KOPT-K1 (cell line): ENCODE data around the gene SUOX.

Experiments used
- H3K27ac ChIP-seq: fragments of 200-600 bp; sonication (generic); 2 replicates; pipeline ENCODE4 v1.5.1; 2016; ENCODE audit warnings: antibody characterized with exemption, mild to moderate bottlenecking, low read depth, low read length; ENCODE audit not compliant: poor library complexity, severe bottlenecking
- H3K36me3 ChIP-seq: fragments of 200-600 bp; sonication (generic); 2 replicates; pipeline ENCODE4 v1.5.1; 2017; ENCODE audit warnings: antibody characterized with exemption, mild to moderate bottlenecking, low read length, moderate library complexity; ENCODE audit not compliant: insufficient read depth
- H3K9me3 ChIP-seq: fragments of 200-600 bp; sonication (generic); 2 replicates; pipeline ENCODE4 v1.5.1; 2017; ENCODE audit warnings: antibody characterized with exemption, low read length, mild to moderate bottlenecking; ENCODE audit not compliant: insufficient read depth, poor library complexity, severe bottlenecking

Gene SUOX

GRCh38 chr12:55996715-55997534 is at the start of gene SUOX:
SUOX (plus strand) TSS chr12:55997276; CDS start chr12:56002222, 4,946 bp downstream.
- Histone ChIP-seq H3K27ac (no peak within 1 kb of the TSS), H3K36me3 (peaks cover 37% of the 10 kb centered on the region), H3K9me3 (no peaks in the 10 kb centered on the region)

GRCh38 chr12:55955344-55955743 is 41.7 kb upstream of the SUOX start:
- peaks cover 60% of the 10 kb centered on the region for H3K36me3 ChIP-seq
- H3K27ac ChIP-seq = no peak overlapping the region
- no peaks in the 10 kb centered on the region for H3K9me3 ChIP-seq

DNA sequence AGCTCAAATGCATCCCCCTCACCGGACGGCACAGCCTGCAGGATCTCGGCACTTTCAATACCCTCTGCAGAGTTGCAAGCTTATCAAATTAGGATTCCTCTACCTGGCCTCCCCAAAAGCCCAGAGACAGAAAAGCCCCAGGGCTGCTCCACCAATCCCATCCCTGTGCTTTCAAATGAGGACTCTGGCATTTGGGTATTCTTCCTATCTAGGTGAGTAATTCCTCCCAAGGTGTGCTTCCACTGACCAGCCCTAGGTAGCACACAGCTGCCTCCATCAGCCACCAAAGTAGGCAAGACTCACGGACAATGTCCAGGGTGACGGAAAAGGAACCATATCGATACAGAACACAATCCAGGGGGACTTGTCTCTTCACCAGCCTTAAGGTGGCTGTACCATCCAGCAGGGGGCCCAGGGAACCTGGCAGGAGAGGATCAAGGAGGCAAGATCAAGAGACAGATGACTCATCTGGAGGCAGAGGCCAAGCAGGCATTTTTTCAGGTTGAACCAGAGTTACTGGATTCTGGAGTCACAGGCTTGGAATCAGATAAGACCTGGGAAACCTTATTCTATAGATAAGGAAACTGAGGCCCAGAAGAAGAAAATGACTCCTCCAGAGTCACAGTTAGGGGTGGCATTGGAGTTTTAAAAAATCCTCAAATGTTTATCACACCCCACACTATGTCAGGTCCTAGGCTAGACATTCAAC is 41.1 kb upstream of the SUOX start:
- H3K27ac ChIP-seq = no peak overlapping the region
- H3K9me3 ChIP-seq = no peaks in the 10 kb centered on the region
- H3K36me3 ChIP-seq = peaks cover 54% of the 10 kb centered on the region

DNA sequence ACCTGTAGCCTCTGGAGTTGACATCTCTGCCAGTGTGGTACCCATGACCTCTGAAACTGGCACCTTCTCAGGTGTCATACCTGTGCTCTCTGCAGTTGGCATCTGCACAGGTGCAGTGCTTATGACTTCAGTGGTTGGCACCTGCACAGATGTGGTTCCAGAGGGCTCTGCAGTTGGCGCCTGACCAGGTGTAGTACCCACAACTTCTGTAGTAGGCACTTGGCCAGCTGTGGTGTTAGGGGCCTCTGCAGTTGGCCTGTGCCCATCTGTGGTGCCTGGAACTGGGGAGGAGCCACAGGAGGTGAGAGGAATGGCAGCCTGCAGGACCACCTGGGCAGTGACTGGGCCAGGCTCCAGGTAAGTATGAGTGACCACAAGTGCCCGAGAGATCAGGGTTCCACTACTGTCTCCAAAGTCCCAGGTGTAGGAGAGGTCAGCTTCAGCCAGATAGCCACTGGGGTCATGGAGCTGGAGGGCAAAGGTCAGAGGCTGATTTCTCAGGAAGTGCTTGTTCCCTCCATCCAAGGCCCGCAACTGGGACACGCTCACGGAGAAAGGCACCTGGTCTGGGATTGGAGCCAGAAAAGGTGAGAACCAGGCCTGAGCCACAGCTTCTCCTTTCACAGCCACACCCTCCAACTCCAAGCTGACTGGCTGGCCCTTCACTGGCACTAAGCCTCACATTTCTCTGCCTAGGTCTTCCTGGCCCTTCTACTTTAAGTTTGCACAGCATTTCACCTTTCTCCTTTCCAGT is 39.8 kb upstream of the SUOX start:
- Histone ChIP-seq H3K36me3 (peaks cover 41% of the 10 kb centered on the region), H3K27ac (no peak overlapping the region), H3K9me3 (no peaks in the 10 kb centered on the region)

DNA sequence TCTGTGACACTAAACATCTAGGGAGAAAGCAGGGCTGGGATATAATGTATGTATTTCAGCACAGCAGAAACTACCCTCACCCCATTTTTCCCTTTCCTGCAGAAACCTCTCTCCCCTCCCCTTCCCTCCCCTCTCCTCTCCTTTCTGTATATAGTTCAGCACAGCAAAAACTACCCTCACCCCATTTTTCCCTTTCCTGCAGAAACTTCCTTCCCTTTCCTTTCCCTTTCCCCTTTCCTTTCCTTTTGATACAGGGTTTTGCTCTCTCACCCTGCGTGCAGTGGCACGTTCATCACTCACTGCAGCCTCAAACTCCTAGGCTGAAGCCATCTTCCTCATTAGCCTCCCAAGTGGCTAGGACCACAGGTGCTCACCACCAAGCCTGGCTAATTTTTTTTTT is 33.3 kb upstream of the SUOX start:
- Histone ChIP-seq H3K27ac (no peak overlapping the region), H3K9me3 (no peaks in the 10 kb centered on the region), H3K36me3 (peaks cover 12% of the 10 kb centered on the region)

DNA sequence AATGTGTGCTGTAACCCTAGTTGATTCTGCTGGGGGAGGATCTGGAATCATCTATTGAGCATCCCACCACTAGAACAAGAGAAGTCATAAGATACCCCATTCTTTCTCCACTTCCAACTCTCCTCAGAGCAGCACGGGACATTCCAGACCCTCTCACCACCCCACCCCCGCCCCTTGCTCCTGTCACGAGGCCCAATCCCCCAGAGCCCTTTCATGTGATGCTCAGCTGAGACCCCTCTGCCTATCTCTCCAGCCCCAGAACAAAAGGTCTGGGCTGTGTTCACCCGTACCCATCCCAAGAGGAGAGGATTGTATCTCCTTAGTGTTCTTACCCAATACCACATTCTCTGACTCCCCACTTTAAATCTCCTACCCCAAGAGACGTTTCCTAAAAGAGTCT is 31.8 kb upstream of the SUOX start:
- Histone ChIP-seq H3K27ac (no peak overlapping the region), H3K9me3 (no peaks in the 10 kb centered on the region), H3K36me3 (peaks cover 26% of the 10 kb centered on the region)

DNA sequence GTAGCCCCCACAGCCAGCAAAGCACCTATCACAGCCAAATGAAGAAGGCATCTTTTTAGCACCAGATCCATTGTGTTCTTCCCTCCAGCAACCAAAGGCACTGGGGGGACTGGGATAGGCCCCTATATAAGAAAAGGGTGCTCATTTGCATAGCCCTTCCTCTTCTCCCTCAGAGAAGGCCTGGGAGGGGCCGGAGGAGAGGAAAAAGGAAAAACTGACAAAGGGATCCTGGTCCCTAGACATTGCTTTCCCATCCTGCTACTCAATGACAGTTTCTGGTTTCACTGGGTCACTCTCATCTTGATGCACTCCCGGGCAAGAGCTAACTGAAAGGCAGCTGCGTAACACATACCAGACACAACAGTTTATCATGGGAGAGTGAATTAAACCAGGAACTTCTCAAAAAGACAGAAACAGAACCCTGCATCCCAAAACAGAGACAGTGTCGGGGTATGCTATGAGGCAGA is 31.1 kb upstream of the SUOX start, which contains the start of gene PMEL:
Gene PMEL, minus strand, starts transcription at position 102 of the 467 bp plus-strand sequence. Its CDS starts 31 bp downstream, at position 71.
- peaks cover 34% of the 10 kb centered on the region for H3K36me3 ChIP-seq
- H3K27ac ChIP-seq = peak within 1 kb of the TSS; percentile 85
- H3K9me3 ChIP-seq = no peaks in the 10 kb centered on the region

GRCh38 chr12:55966408-55967281 is 30.4 kb upstream of the SUOX start, which contains the start of gene CDK2:
CDK2 (plus strand) TSS chr12:55966830; CDS start chr12:55967009, 179 bp downstream.
- peak within 1 kb of the TSS; percentile 85 for H3K27ac ChIP-seq

GRCh38 chr12:55969356-55969755 is 27.7 kb upstream of the SUOX start:
- Histone ChIP-seq H3K27ac (no peak overlapping the region), H3K36me3 (peaks cover 47% of the 10 kb centered on the region), H3K9me3 (no peaks in the 10 kb centered on the region)

More at GRCh38 chr12:55966408-55967281, 30.4 kb upstream of the SUOX start, which contains the start of gene CDK2:
- peaks cover 40% of the 10 kb centered on the region for H3K36me3 ChIP-seq
- H3K9me3 ChIP-seq = no peaks in the 10 kb centered on the region

DNA sequence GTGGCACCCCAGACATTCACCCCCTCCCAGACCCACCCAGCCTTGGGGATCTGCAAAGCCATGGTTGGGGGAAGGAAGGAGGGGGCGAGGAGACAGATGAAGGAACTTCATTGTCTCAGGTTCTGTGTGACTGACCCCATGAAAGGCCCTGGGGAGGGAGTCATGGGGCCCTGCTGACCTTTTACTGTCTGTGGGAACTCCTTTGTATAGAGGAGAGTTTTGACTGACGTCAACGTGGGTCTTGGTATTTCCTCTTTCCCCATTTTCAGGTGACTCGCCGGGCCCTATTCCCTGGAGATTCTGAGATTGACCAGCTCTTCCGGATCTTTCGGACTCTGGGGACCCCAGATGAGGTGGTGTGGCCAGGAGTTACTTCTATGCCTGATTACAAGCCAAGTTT is 26.3 kb upstream of the SUOX start:
- peaks cover 47% of the 10 kb centered on the region for H3K36me3 ChIP-seq
- H3K9me3 ChIP-seq = no peaks in the 10 kb centered on the region
- H3K27ac ChIP-seq = no peak overlapping the region

DNA sequence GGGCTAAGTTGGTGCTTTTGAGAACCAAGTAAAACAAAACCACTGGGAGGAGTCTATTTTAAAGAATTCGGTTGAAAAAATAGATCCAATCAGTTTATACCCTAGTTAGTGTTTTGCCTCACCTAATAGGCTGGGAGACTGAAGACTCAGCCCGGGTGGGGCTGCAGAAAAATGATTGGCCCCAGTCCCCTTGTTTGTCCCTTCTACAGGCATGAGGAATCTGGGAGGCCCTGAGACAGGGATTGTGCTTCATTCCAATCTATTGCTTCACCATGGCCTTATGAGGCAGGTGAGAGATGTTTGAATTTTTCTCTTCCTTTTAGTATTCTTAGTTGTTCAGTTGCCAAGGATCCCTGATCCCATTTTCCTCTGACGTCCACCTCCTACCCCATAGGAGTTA is 25.0 kb upstream of the SUOX start:
- H3K9me3 ChIP-seq = no peaks in the 10 kb centered on the region
- peaks cover 57% of the 10 kb centered on the region for H3K36me3 ChIP-seq
- H3K27ac ChIP-seq = peak overlapping the region; percentile 10

DNA sequence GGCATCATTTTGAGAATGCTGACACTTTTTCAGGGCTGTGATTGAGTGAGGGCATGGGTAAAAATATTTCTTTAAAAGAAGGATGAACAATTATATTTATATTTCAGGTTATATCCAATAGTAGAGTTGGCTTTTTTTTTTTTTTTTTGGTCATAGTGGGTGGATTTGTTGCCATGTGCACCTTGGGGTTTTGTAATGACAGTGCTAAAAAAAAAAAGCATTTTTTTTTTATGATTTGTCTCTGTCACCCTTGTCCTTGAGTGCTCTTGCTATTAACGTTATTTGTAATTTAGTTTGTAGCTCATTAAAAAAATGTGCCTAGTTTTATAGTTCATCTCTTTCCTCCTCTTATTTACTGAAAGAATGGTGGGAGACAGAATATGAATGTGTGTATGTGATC is 24.6 kb upstream of the SUOX start:
- Histone ChIP-seq H3K27ac (peak overlapping the region; percentile 69), H3K36me3 (peaks cover 58% of the 10 kb centered on the region), H3K9me3 (no peaks in the 10 kb centered on the region)

DNA sequence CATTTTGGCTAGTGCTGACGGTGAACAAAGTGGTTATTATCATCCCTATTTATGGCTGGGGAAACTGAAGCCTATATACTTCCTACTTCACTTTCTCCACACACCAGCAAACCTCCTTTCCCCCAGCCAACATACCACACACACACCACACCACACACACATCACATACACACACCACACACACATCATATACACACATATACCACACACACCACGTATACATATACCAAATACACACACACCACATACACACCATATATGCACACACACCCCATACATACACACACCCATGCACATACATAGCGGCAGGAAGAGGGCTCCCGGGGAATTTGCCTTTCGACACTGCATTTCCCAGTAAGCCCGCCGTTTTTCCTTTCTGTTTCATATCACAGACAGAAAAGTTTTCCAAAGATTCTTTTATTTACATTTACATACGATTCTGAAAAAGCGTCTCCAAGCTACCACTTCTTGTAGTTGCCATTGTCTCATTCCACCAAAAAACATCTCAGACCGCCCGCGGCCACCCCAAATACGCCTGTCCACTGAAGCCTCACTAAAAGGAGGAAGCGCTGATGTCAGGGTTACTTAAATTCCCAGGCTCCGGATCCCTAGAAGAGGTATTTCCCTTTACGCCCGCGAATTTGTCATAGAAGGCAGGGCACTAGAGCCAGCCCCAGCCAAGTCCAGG is 24.0 kb upstream of the SUOX start:
- H3K27ac ChIP-seq = peak overlapping the region; percentile 69
- H3K9me3 ChIP-seq = no peaks in the 10 kb centered on the region
- peaks cover 53% of the 10 kb centered on the region for H3K36me3 ChIP-seq
